M059J (cell line): ENCODE results near the gene MIPEP. TPM values are rescaled to one million over a fixed set of nuclear protein-coding genes. Genes with fewer than 3 reads are reported as not detected.
"Not testable (repeated sequence)": the region's sequence is repeated elsewhere in the genome, so short reads cannot be mapped to it uniquely, and the experiment has no call there.

Source experiments
- DNase-seq: peaks from one replicate; pipeline ENCODE4 v3.0.0-alpha.2; 2012; ENCODE audit warnings: low read depth
- total RNA-seq: library from RNA; depleted of rRNA; stranded (reverse); fragments of >200 nt; shearing (Covaris generic); gene quantifications from 2 replicates; pipeline ENCODE4 v1.2.3, GENCODE V29; 2014; rRNA removed

MIPEP gene
- total RNA-seq, result 6.6 and 11.5 TPM in 2 replicates

DNA sequence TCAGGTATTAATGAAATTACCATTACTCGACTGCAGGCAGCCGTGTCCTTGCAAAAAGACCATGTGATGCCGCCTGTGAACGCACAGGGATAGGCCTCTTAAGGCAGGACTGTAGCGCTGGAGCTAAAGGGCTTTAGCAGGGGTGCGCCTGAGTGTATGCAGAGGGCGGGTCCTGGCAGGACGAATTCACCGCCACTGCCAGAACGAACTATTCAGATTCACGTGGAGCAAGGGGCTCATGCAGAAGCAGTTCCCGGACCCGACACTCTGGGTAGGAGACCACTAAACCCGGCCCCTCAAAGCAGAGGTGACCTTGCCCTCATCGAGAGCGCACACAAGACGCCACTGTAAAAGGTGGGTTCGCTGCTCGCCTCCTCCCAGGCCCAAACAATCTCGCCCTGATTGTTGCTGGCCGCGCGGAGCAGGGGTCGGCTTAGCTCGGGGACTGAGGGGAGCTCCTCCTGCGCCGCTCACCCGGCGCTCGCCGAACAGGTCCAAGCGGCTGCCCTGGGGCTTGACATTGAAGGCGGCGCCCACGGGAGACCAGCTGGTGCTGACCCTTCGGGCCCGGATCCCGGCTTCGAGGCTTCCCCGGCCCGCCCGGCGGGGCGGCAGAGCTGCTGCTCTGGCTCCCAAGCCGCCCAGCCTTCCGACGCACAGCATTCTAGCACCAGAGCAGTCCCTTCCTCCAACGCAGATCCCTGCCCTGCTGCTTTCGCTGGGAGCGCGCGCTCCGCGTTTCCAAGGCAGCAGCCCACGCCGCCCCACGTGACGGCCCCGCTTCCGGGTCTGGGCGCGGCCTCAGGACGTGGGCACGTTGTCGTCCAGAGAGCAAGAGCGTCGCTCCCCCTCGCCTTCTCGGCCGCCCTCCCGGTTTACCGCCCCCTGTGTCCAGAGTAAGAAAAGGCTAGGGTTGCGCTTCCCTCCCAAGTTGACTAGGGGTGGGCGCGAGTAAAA is at the start of gene MIPEP:
TSS of gene MIPEP (minus strand) at position 743 of the 957 bp plus-strand sequence. CDS start at position 663, 80 bp downstream.
- DNase-seq, result peak; percentile 93

DNA sequence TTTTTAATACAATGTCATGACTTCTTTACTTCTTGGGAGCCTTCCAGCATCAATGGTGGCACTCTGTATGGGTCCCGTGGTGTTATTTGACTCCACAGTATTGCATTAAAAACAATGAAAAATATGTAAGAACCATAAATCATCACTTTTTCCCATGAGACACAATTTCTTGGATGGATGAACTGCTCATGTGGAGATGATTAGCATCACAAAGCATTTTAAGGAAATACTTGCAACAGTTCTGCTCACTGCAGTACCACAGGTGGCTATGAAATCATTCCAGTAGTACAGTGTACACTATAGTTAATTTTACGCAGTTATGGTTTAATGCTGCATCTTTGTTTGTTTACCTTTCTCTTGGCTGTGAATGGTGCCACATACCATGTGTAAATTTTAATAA is 45.3 kb upstream of the MIPEP start:
- DNase-seq, result no peak

DNA sequence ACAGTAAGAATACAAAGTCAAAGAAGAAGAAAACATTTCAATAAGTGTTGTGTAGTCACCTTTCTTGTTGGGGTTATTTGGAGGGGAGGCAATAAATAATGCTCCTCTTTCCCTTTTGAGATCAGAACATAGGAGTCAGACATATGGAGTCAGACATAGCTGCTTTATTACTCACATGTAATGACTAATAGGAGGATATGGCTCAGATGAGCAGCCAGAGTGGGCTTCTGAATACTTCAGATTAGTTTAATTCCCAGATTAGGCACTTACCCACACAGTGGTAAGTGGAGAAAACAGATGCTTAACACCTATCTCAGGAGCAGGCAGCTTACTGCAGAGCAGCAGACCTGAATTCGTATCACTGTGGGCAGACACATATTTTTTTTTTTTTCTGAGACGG is 39.8 kb upstream of the MIPEP start:
- DNase-seq, result peak; percentile 58

DNA sequence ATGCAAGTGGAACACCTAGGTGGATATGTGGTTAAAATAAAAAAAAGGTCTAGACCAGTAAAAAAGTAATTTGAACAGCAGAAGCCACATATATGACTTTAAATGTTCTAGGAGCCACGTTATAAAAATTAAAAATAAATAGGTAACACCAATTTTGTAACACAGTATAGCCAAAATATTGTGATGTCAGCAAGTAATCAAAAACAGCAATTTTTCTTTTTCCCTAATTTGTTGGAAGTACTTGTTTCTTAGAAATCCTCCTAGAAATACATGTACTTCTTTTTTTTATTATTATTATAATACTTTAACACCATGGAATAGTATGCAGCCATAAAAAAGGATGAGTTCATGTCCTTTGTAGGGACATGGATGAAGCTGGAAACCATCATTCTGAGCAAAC is 33.8 kb upstream of the MIPEP start:
- no peak for DNase-seq

DNA sequence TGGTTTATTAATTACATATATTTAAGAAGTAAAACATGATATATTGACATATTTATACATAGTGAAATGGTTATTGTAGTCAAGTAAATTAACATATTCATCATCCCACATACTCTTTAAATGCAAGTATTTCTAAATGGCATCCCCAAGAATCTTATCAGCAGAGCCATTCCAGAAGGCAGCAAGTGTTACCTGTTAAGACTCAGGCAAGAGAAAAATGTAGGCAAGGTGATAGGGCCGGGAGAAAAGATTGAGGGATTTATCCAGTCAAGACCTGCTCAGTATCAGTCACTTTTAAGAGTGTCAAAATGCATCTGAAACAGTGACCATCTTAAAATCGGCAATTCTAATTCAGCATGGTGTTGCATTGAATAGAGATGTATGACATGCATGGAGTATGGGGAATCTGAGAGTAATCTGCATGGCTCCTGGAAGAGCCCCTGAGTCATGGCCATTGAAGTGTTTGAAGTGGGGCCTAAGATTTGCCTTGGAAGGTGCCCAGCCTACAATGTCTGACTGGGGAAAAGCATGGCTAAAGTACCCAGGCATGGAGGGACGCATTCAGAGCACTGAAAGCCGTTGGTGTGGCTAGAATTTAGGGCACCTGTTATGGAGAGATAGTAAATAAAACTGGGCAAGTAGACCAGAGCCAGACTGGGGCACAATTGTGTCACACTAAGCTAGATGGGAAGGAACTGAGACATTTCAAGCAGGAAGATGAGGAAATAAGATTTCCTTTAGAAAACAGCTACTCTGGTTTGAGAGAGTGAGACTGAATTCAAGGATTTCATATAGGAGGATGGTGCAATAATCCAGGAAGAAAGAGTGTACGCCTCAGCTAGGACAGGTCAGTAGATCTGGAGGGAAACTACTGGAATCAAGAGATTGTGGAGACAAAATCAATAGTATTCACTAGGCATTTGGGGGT is 33.1 kb upstream of the MIPEP start:
- DNase-seq, result no peak

DNA sequence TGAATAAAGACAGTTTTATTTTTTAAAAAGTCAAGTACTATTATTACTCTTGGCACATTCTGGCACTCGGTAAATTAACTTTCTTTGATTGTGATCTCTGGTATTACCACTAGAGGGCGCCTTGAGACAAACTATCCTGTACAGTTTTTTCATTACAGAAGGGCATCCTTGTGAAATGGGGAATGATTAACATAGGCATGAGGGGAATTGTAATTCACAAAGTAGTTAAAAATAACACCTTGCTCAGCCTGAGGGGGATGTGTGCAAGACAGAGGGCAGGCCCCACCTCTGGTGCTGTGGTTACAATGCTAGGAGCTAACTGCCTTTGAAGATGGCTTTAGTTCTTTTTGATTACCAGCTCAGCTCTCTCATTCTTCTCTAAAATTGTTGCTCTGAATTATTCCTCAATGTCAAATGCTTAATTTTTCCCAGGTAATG is 32.3 kb upstream of the MIPEP start:
- DNase-seq, result peak; percentile 47

DNA sequence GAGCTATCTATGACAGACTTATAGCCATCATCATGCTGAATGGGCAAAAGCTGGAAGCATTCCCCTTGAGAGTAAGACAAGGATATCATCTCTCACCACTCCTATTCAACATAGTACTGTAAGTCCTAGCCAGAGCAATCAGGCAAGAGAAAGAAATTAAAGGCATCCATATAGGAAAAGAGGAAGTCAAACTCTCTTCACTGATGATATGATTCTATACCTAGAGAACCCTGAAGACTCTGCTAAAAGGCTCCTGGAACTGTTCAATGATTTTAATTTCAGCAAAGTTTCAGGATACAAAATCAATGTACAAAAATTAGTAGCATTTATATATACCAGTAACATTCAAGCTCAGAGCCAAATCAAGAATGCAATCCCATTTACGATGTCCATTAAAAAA is 29.8 kb upstream of the MIPEP start:
- DNase-seq, result no peak

DNA sequence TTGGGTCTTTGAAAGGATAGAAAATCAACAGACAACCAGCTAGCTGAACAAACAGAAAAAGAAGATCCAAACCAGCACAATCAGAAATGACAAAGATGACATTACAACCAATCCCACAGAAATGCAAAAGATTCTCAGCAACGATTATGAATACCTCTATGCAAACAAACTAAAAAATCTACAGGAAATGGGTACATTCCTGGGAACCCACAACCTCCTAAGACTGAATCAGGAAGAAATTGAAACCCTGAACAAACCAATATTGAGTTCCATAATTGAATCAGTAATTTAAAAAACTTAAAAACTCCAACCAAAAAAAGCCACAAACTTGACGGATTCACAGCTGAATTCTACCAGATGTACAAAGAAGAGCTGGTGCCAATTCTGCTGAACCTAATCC is 29.0 kb upstream of the MIPEP start:
- no peak for DNase-seq

DNA sequence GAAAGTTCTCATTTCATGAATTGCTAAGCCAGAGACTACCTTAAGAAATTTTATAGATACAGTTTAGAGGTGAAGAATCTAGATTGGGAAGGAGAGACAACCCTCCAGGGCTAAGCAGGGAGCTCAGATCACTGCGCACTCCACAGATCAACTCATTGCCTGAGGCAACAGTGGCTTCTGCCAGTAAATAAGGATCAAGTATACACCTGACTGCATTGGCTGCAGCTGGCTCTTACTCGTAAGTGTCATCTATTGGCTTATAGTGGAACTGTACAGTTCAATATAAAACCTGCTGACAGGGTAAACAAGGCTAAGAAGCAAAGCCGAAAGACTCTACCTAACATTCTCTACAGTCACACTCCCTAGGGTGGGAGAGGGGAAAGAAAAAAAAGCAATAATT is 26.1 kb upstream of the MIPEP start:
- peak; percentile 45 for DNase-seq

DNA sequence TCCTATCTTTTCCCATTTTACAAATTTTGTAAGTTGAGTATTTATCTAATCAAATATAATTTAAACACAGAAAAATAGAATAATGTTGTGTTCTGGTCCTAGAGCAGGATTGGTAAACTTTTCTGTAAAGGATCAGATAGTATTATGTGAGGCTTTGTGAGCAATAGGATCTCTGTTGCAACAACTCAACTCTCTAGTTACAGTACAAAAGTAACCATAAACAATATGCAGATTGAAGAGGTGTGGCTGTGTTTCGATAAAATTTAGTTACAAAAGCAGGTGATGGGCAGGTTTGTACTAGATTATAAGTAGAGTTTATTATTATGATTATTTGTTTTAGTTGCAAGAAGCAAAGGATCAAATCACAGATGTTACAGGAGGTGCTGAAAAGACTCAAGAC is 23.3 kb upstream of the MIPEP start:
- no peak for DNase-seq

DNA sequence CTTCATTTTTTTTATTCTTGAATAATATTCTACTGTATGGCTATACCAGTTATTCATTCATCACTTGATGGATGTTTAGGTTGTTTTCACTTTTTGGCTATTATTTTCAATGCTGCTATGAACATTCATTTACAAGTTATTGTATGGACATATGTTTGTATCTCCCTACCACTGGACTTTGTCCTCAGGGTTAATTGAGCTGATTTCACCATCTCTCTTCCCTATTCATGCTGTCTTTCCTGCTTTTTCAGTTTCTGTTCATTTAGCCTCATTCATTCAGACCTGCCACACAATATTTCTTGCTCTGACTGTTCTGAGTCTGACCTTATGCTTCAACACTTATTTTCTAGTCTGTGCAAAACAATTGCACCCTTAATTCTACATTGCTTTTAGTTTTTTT is 20.4 kb upstream of the MIPEP start:
- DNase-seq, result no peak

DNA sequence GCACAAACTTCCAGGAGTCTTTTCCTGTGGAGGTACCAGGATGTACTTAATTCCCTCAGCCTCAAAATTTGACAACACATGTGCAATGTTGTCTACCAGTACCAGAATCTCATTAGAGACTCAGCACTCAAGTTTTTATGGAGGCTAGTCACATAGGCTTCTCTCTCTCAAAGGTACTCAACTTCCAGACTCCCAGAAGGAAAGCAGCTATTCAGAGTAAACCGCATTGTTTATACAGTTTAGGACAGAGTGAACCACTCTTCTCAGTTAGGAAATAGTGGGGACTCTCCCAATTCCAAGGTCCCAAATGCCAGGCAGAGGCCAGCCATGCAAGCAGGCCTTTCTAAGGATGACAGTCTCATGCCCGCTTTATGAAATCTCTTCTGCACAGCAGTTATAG is 16.6 kb upstream of the MIPEP start:
- DNase-seq, result peak; percentile 52

DNA sequence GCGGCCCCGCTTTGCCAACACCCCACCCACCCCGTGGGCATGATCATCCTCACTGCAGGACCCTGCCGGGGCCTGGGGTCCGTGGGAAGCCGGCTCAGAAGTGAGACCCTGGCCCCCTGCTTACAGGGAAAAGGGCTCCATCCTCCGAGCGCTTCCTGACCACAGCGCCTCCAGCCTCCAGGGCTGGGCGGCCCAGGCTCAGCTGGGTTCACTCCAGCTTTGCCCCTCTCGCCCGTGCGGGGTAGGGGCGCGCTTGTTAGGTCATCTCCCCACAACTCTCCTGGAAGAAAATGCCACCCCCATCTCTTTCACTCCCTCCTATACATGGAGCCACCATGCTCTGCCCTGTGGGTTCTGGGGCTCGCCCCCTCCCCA is 14.7 kb upstream of the MIPEP start:
- no peak for DNase-seq

DNA sequence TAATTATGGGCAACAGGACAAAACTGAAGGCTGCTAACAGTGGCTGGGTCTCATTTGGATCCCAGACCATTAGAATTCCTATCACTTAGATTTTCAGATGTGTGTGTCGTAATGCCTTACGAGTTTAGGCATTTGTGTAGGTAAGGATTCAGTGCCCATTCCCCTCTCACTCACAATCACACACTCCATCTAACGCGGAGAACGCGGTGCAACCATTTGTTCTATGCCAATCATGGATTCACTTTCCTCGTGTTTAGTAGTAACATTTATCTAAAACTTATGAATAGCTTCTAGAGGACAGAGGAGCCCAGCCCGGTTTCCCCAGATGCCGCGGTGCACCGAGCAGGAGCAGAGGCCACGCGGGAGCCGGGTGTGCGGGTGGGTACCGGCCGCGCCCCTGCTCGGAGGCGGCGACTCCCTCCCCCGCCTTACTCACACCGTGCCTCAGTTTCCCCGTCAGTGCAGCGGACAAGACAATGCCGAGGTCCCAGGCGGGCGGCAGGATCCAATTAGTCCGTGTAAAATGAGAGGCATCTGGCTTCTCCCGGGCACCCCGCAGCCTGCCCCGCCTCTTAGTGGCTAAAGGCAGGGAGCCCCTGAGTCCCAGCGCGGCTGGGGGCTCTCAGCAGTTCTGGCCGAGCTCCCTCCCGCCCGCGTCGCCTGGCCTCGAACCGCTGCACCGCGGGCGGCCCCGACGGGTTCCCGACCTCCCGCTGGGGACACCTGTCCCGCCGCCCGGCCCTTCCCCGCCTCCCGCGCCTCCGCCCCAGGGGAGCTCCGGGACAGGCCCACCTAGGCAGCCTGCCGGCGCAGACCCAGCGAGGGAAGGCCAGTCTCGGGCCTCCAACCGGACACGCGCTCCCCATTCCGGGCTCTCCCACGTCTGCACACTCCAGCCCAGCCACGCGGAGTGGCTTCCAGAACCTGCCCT is 14.0 kb upstream of the MIPEP start:
- no peak for DNase-seq

DNA sequence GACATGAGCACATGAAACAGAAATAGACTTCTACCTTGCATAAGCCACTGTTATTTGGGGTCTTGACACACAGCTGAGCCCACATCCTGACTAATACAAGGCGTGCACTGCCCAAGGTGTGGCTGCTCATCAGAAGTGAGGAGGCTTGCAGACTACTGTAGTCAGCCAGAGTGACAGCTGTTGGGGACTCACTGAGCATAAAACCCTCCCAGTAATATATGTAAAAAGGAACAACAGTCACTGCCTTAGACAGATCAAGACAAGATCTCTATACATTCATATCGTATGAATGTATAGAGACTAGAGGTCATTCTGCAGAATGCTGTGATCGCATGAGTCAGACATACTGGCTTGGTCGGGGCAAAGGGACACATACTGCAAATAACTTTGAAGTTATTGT is 12.2 kb upstream of the MIPEP start:
- no peak for DNase-seq

DNA sequence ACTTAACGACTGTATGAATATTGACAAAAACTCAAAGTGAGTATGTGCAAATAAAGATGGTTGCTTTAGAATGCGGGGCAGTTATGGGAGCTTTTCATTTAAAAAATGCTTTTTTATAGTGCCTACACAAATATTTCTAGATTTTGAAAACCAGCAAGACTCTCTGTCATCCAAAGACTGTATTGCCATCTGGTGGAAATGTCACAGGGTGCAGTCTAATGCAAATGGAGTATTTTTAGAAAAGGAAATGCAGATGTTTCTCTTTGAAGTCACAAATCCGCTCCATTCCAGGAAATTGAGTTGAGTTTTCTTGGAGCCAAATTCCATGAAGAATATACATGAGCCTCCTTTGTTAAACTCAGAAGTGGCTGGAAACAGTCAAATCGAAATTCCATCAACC is 10.4 kb upstream of the MIPEP start:
- peak; percentile 47 for DNase-seq

DNA sequence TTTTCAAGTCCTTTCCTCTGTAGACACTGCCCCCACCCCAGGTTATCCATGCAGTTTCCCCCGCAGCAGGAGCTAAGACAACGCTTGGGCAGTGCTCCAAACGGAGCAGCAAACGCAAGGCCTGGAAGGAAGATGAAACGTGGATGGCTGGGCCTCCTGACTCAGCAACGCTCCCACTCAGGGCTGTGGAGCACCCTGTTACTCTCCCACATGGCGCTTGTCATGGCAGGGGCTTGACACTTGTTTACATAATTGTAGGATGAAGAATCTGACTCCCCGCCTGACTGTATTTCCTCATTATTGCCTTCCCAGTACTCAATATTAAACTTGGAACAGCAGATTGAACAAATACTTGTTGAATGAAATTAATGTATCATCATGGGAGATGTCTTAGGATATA is 8.9 kb upstream of the MIPEP start:
- DNase-seq, result no peak

DNA sequence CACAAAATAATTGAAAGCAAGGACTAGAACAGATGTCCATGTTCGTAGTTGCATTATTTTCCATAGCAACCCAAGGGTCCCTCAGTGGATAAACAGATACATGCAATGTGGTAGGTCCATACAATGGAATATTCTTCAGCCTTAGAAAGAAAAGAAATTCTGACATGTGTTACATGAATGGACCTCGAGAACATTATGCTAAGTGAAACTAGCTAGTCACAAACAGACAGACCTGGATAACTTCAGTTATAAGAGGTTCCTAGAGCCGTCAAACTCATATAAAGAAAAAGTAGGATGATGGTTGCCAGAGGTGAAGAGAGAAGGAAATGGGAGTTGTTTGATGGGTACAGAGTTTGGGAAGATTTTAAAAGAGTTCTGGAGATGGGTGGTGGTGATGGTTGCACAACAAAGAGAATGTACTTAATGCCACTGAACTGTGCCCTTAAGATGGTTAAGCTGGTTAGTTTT is 8.3 kb upstream of the MIPEP start, which contains the start of gene C1QTNF9B:
TSS of gene C1QTNF9B (minus strand) at position 51 of the 468 bp plus-strand sequence.
- DNase-seq, result not testable (repeated sequence)

DNA sequence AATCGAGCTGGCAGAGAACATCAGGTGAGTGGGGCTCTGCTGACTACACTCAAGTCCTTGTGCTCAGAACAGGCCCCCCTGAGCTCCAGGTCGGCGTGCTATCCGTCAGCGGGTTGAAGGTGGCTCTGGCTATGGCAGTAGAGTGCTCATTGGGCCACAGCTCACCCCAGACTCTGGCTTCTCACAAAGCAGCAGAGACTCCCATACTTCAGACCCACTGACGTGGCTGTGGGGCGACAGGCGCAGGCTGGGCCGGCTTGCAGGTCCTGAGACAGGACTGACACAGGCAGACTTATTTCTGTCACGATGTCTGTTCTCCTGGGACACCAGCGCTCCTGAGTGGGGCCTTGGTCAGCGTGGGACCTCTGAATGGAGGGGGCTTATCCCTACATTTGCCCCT is 5.5 kb upstream of the MIPEP start:
- DNase-seq, result not testable (repeated sequence)

DNA sequence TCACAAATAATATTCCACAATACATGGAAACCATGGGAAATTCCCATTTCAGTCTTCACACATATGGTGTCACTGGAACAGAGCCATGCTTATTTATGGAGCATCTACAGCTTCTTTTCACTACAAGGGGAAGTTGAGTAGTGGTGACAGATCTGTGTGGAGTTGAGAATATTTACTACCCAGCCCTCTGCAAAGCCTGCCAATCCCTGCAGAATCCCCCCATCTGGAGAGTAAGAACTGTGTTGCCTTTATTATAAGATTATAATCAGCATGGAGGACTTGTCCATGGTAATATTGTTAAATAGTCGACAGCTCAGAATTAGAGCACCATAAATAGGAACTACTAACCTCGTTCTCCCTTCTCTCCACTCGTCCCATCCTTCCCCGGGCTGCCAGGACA is 4.6 kb upstream of the MIPEP start:
- DNase-seq, result not testable (repeated sequence)
